SH-SY5Y (cell line): ENCODE data around the gene PDCD2L.

Source experiments
- GATA2 ChIP-seq: IDR thresholded peaks from 2 replicates; pipeline ENCODE4 v1.6.1; 2011; ENCODE audit warnings: mild to moderate bottlenecking, low read depth, low read length
- GATA3 ChIP-seq: IDR thresholded peaks from 2 replicates; pipeline ENCODE4 v1.6.1; 2011; ENCODE audit warnings: low read depth, mild to moderate bottlenecking, low read length, moderate library complexity

DNA sequence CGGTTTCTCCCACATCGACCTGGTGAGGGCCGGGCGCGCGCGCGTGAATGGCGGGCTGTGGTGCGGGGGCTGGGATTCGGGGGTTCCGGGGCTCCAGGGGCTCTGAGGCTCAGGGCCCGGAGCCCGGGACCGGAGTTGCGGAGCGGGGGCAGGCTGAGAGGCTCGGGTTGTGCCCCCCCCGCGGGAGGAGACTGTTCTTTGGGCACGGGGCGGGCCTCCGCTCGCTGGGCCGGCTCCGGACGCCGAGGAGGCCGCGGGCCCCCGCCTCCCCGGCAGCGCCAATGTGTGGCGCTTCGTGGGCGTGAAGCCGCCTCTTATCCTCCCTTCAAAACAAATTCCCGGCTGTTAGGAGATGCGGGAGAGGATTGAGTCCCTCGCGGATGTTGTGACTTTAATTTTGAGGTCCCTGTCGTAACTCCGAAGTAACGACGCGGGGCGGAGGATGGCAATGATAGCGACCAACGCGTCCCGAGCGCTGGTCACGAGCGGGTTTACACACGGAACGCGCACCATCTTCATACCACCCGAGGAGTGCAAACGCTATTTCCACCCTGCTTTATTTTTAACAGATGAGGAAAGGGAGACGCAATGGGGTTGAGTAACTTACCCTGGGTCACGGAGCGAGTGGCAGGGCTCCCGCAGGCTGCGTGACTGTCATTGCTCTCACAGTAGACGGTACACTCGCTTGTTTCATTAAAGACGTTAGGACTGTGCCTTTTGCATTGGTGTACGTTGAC lies 24.5 kb downstream of the PDCD2L start:
- no peak for TF ChIP-seq GATA3
- no peak for TF ChIP-seq GATA2
